GM18498 (cell line): ENCODE measurements around the gene EPB41L5.
"Not testable (repeated sequence)": the region's sequence is repeated elsewhere in the genome, so short reads cannot be mapped to it uniquely, and the experiment has no call there.

ENCODE experiments used
- ATAC-seq: cut with Tn5 transposase; IDR thresholded peaks from one replicate; pipeline ENCODE4 v1.9.1; 2021; ENCODE audit warnings: mild to moderate bottlenecking, moderate library complexity; ENCODE audit not compliant: unreplicated experiment

The EPB41L5 gene

DNA sequence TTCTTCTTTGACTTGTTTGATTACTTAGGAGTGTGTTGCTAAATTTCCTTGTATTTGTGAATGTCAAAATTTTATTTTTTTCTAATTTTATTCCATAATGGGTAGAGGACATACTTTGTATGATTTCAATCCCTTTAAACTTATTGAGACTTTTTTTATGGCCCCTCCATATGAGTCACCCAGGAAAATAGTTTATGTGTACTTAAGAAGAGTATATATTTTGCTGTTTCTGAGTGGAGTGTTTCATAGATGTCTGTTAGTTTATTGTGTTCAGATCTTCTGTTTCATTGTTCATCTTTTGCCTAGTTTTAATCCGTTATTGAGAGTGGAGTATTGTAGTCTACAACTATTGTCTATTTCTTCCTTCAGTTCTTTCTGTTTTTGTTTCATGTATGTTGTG, 81.9 kb downstream of the EPB41L5 start:
- ATAC-seq, result no peak

DNA sequence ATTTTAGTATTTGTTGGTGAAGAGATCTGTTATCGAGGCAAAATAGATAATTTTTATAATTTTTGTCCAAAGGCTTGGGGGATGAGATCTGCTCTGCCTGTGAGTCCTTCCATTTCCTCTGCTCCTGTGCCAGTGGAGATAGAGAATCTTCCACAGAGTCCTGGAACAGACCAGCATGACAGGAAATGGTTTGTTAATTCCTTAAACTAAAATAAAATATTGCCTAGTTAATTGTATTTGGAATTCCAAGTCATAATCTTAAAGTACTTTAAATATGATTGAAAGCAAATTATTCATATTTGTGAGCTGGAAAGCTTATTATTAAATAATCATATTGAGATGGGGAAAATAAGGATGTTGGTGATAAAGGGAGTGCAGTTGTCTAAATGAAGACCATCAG, 87.8 kb downstream of the EPB41L5 start:
- ATAC-seq, result no peak

GRCh38 chr2:120103723-120104467, 91.0 kb downstream of the EPB41L5 start:
- no peak for ATAC-seq

- no peak for ATAC-seq
Measured at GRCh38 chr2:120104772-120105171, 91.9 kb downstream of the EPB41L5 start.

- ATAC-seq, result peak; percentile 71
Measured at GRCh38 chr2:120105360-120105759, 92.5 kb downstream of the EPB41L5 start.

- no peak for ATAC-seq
Measured at GRCh38 chr2:120108049-120108448, 95.2 kb downstream of the EPB41L5 start.

- no peak for ATAC-seq
Measured at GRCh38 chr2:120108749-120109148, 95.9 kb downstream of the EPB41L5 start.

- ATAC-seq, result peak; percentile 50
Measured at GRCh38 chr2:120109186-120110061, 96.5 kb downstream of the EPB41L5 start.

GRCh38 chr2:120110062-120110362, 97.1 kb downstream of the EPB41L5 start:
- ATAC-seq, result no peak

- no peak for ATAC-seq
Measured at GRCh38 chr2:120110507-120110906, 97.6 kb downstream of the EPB41L5 start.

GRCh38 chr2:120111193-120111592, 98.3 kb downstream of the EPB41L5 start:
- no peak for ATAC-seq

GRCh38 chr2:120118018-120118417, 105.1 kb downstream of the EPB41L5 start:
- no peak for ATAC-seq

DNA sequence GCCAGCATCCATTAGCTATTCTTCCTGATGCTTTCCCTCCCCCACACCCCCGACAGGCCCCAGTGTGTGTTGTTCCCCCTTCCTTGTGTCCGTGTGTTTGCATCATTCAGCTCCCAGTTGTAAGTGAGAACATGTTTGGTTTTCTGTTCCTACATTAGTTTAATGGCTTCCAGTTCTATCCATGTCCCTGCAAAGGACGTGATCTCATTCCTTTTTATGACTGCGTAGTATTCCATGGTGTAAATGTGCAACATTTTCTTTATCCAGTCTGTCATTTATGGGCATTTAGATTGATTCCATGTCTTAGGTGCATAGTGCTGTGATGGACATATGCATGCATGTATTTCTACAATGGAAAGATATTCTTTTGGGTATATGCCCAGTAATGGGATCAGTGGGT, 105.6 kb downstream of the EPB41L5 start:
- ATAC-seq, result no peak

GRCh38 chr2:120121337-120121736, 108.5 kb downstream of the EPB41L5 start:
- not testable (repeated sequence) for ATAC-seq

DNA sequence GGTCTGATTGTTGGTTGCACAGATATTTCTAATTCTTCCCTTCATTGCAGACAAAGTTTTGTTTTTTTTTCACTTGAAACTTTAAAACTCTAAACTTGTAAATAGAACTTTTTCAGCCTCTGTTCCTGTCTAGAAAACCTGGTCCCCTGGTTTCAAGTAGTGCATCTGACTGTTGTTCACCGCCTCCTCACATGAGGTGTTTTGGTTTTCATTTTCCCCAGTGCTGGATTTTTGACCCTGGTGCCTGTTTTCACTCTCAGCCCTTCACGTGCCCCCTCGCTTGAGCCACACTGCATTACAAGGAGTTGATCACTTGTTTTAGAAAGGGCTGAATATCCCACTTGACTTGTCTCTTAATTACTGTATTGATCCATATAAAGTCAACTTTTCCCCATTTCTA, 110.2 kb downstream of the EPB41L5 start:
- no peak for ATAC-seq

DNA sequence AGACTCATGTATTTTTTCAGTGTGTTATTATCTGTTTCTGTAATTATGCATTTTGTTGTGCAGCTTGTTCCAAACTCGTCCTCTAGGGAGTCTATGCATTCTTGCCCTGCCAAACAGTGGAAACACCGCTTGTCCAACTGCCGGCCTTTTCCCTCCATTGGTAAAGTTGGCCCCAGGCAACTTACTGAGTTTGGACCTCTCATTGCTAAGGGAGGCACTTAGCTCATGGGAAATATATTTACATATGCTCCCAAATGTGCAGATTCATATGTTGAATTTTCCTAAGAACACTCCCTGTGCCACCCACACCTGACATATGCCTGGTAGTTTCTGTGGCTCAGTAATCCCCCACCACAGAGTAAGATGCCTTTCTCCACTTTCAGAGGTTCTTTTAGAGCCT, 112.3 kb downstream of the EPB41L5 start:
- ATAC-seq, result no peak

- ATAC-seq, result no peak
Measured at GRCh38 chr2:120128216-120128615, 115.3 kb downstream of the EPB41L5 start.

- ATAC-seq, result no peak
Measured at GRCh38 chr2:120132190-120132589, 119.3 kb downstream of the EPB41L5 start.

GRCh38 chr2:120132691-120133090, 119.8 kb downstream of the EPB41L5 start:
- ATAC-seq, result no peak

- no peak for ATAC-seq
Measured at GRCh38 chr2:120133572-120134244, 120.8 kb downstream of the EPB41L5 start.

GRCh38 chr2:120134263-120134662, 121.4 kb downstream of the EPB41L5 start:
- ATAC-seq, result no peak

DNA sequence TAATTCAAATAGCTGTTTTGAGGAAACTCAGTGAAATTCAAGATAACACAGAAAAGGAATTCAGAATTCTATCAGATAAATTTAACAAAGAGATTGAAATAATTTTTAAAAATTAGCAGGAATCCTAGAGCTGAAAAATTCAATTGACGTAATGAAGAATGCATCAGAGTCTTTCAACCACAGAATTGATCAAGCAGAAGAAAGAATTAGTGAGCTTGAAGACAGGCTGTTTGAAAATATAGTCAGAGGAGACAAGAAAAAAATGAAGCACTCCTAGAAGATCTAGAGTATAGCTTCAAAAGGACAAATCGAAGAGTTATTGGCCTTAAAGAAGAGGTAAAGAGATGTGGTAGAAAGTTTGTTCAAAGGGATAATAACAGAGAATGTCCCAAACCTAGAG, 122.1 kb downstream of the EPB41L5 start:
- ATAC-seq, result not testable (repeated sequence)
